Common myeloid progenitor, CD34-positive (primary cell): Measurements from ENCODE around the gene FASN.

Experiments
- CTCF ChIA-PET: fragments of 350-600 bp; sonication (Branson Sonifier 250); formaldehyde crosslinking; loops from one replicate; lab custom pipeline; 2021; ENCODE audit warnings: antibody characterized with exemption; lab: Charles Lee
- POLR2A ChIA-PET: fragments of 350-600 bp; sonication (Branson Sonifier 250); formaldehyde crosslinking; loops from one replicate; lab custom pipeline; 2021; ENCODE audit warnings: antibody characterized with exemption; lab: Charles Lee
- DNase-seq, 3 donors: peaks; one replicate each; pipeline versions ENCODE4 v3.0.0 to v3.0.0-alpha.2; 2013
- H3K27ac ChIP-seq, 2 experiments: 1 replicate in 1 of 2; 2 replicates in 1 of 2; pipeline ENCODE4 v1.7.0; 2013; ENCODE audit warnings: inconsistent platforms in 2 of 2, low read length in 2 of 2, mild to moderate bottlenecking in 2 of 2, low read depth in 1 of 2, moderate library complexity in 1 of 2; ENCODE audit not compliant: severe bottlenecking in 2 of 2, insufficient read depth in 1 of 2, poor library complexity in 1 of 2
- H3K27me3 ChIP-seq, 5 experiments: replicated peaks in 2 of 5; 1 replicate in 3 of 5; 2 replicates in 2 of 5; pipeline versions ENCODE4 v1.6.1 to v1.7.0; 2013; ENCODE audit warnings: low read length in 4 of 5, mild to moderate bottlenecking in 2 of 5, moderate library complexity in 2 of 5, inconsistent platforms in 1 of 5; ENCODE audit not compliant: insufficient read depth in 5 of 5, control insufficient read depth in 4 of 5
- H3K36me3 ChIP-seq, 4 experiments: 1 replicate in 2 of 4; 2 replicates in 2 of 4; pipeline versions ENCODE4 v1.6.1 to v1.7.0; 2013; ENCODE audit warnings: low read length in 3 of 4, control low read depth in 1 of 4, mild to moderate bottlenecking in 1 of 4; ENCODE audit not compliant: control insufficient read depth in 4 of 4, insufficient read depth in 4 of 4
- H3K4me1 ChIP-seq, 4 experiments: 1 replicate in 3 of 4; 2 replicates in 1 of 4; pipeline versions ENCODE4 v1.6.1 to v1.7.1; 2013; ENCODE audit warnings: low read length in 3 of 4, mild to moderate bottlenecking in 3 of 4, control low read depth in 1 of 4, inconsistent platforms in 1 of 4, moderate library complexity in 1 of 4; ENCODE audit not compliant: control insufficient read depth in 4 of 4, insufficient read depth in 4 of 4; ENCODE audit errors: control extremely low read depth in 1 of 4
- H3K4me3 ChIP-seq, 7 experiments: 1 replicate in 4 of 7; 2 replicates in 3 of 7; pipeline versions ENCODE4 v1.5.1 to v1.7.0; 2013; ENCODE audit warnings: mild to moderate bottlenecking in 7 of 7, low read length in 6 of 7, moderate library complexity in 6 of 7, inconsistent platforms in 2 of 7, low read depth in 2 of 7, control low read depth in 1 of 7; ENCODE audit not compliant: insufficient read depth in 4 of 7, control insufficient read depth in 1 of 7; ENCODE audit errors: extremely low read depth in 1 of 7
- H3K9me3 ChIP-seq, 5 experiments: 1 replicate in 4 of 5; 2 replicates in 1 of 5; pipeline versions ENCODE4 v1.6.1 to v1.7.1; 2013; ENCODE audit warnings: low read length in 4 of 5, mild to moderate bottlenecking in 2 of 5, inconsistent platforms in 1 of 5, low read depth in 1 of 5, moderate library complexity in 1 of 5; ENCODE audit not compliant: control insufficient read depth in 4 of 5, insufficient read depth in 2 of 5; ENCODE audit errors: control extremely low read depth in 1 of 5
- WGBS: methylation state at CpG from one replicate; pipeline ENCODE4 v1.1.5; 2013; ENCODE audit not compliant: insufficient coverage; 5-methylcytosine and 5-hydroxymethylcytosine counted together

FASN gene

DNA sequence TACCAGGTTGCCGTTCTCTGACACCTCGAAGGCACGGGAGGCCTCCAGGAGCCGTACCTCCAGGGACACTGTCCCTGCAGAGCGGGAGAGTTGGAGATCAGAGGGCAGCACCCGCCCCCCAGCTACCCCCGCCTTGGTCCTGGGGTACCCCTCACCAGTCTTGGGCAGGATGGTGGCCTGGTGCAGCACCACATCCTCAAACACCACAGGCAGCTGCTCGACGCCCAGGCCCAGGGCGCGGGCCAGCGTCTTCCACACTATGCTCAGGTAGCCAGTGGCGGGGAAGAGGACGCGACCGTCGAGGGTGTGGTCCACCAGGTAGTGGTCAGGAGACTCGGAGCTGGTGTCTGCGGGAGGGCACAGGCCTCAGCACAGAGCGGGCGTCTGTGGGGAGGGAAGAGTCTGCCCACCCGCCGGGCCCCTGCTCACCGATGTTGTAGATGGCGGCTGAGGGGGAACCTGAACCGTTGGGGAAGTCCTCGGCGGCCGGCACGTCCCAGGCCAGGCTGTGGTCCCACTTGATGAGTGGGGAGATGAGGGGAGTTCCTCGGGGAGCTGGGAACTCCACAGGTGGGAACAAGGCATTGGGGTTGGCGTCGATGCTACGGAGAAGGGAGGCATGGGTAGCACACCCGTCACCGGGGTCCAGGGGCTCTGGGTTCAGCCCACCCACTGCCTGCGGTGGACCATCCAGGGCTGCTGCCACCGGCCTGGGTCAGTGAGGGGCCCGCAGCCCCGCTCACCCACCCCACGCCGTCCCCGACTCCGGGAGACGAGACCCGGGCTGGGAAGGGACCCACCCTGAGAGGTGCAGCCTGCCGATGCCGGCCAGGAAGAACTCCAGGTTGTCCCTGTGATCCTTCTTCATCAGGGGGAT is 9.8 kb downstream of the FASN start:
- Histone ChIP-seq H3K27me3 (no peaks in the 10 kb centered on the region), H3K36me3 (peaks cover 3 to 100% (median 69%) of the 10 kb centered on the region in 4 experiments), H3K9me3 (no peaks in the 10 kb centered on the region), H3K4me3 (no peak overlapping the region), H3K27ac (no peak overlapping the region), H3K4me1 (no peaks in the 10 kb centered on the region)
- POLR2A ChIA-PET, result no interaction called here
- CTCF ChIA-PET, result interaction anchor here (0.8 kb wide), 1 partner anchor 19 kb away, joined by 3 read pairs; no protein-coding TSS in a partner anchor
- DNase-seq, result no peak
- 97% methylated on average over 37 of the region's 48 CpGs for WGBS

DNA sequence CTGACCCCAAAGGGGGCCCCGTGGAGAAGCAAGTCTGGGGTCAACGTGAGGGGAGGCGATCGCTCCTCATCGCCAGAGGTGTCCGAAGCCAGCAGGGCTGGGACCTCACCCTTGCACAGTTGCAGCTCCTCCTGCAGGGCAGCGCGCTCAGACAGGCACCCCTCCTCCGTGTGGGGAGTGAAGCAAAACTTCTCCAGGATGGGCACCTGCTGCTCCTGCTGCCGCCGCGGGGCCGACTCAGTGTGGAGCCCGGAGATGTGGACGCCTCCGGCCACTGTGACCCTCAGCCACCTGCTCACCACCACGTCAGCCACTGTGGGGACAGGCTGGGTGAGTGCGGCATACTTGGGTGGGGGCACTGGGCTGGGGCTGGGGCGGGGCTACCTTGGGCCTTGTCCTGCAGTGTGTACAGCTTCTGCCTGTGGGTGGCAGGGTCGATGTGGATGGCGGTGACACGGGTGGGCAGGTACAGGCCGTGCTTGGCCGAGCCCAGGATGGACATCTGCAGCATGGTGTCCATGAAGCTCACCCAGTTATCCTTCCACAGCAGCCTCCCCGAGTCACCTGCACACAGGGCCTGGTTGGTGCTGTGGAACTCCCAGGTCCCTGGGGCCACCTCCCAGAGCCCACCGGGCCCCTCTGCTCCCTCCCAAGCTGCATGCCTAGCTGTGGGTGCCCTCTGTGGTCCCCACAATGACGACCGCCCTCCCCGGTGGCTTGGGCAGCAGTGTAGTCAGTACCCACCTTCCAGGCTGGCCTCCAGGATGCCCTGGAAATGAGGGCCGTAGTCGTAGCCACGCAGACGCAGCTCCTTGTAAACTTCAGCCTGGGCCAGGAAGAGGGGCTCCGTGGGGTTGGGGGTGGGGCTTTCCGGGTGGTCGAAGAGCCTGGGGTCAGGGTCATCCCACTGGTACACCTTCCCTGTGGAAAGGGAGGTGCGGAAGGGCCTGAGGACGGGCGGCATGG is 10.8 kb downstream of the FASN start:
- no peaks in the 10 kb centered on the region for H3K27me3 ChIP-seq
- peaks cover 3 to 100% (median 72%) of the 10 kb centered on the region in 4 experiments for H3K36me3 ChIP-seq
- POLR2A ChIA-PET, result no interaction called here
- no peaks in the 10 kb centered on the region for H3K4me1 ChIP-seq
- H3K4me3 ChIP-seq, result no peak overlapping the region
- DNase-seq, result no peak
- CTCF ChIA-PET, result interaction anchor here (0.8 kb wide), 1 partner anchor 20 kb away, joined by 3 read pairs; no protein-coding TSS in a partner anchor
- WGBS, result 95% methylated on average over 34 of the region's 39 CpGs
- H3K27ac ChIP-seq, result no peak overlapping the region
- H3K9me3 ChIP-seq, result no peaks in the 10 kb centered on the region

DNA sequence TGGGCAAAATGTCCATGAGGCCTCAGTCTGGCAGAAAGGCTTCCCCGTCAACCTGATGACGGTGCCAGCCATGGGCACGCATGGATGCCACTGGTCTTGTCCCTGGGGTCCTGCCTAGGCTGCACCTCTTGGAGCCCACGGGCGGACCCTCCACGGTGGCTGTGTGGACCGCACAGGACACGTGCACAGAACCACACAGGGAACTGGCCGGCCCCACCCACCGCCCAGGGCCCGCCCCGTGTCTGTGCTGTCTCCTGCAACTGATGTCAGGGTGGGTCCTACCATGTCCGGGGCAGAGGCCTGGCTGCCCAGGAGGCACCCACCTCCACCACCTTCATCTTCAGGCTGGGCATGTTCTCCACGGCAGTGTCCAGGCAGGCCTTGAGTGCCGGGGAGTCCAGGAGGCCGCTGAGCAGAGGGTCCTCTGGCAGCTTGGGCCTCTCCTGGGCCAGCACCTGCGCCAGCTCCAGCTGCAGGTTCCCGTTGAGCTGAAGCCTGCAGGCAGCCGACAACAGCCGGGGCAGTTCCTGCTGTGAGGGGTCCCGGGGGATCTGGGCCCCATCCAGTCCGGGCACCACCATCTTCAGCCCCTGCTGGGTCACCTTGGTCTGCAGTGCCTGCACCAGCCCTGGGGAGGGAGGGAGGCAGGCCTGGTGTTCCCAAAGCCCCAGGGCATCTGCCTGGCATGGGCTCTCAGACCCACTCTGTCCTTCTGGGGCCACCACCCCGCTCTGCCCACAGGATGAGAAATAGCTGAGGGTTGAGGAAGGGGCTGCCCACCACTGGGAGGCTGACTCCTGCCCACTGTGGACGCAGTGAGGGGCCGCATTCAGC is 11.9 kb downstream of the FASN start:
- ChIA-PET CTCF (no interaction called here), POLR2A (interaction anchor here (0.6 kb wide), 1 partner anchor 30 kb away, joined by 4 read pairs; no protein-coding TSS in a partner anchor)
- H3K9me3 ChIP-seq, result no peaks in the 10 kb centered on the region
- no peaks in the 10 kb centered on the region for H3K4me1 ChIP-seq
- WGBS, result 94% methylated on average over 20 of the region's 25 CpGs
- no peaks in the 10 kb centered on the region for H3K27me3 ChIP-seq
- DNase-seq, result no peak
- H3K4me3 ChIP-seq, result no peak overlapping the region
- H3K27ac ChIP-seq, result no peak overlapping the region
- H3K36me3 ChIP-seq, result peaks cover 3 to 100% (median 69%) of the 10 kb centered on the region in 4 experiments

DNA sequence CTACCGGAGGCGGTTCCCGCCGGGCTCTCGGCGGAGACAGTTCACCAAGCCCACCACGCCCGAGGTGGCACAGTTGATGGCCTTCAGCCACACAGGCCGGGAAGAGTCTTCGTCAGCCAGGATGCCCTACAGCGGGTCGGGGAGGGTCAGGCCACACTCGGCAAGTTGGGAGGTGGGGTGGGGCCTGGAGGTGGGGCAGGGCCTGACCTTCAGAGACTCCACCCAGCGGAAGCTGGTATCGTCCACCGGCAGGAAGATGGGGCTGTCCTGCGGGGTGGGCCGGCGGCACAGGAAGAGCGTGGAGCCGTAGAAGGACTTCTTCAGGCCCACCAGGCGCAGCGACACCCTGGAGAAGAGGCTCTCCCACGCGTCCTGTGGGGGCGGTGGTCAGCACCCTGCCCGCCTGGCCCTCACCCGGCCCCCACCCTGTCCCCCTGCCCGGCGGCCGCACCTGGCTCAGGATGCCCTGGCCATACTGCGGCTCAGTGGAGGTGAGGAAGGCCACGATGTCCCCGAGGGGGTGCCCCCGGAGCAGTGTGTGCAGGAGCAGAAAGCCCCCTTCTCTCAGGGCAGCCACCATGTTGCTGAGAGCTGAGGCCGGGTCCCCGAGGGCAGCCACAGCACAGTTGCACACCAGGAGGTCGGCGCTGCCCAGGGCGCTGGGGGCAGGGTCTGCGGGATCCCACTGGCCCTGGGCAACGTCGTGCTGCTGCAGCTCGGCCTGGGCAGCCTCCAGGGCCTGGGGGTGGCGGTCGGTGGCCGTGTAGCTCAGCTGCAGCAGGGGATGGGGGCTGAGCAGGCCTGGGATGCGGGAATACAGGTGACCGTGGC is 12.8 kb downstream of the FASN start:
- no peak for DNase-seq
- WGBS, result 97% methylated on average over 46 of the region's 49 CpGs
- no peaks in the 10 kb centered on the region for H3K4me1 ChIP-seq

DNA sequence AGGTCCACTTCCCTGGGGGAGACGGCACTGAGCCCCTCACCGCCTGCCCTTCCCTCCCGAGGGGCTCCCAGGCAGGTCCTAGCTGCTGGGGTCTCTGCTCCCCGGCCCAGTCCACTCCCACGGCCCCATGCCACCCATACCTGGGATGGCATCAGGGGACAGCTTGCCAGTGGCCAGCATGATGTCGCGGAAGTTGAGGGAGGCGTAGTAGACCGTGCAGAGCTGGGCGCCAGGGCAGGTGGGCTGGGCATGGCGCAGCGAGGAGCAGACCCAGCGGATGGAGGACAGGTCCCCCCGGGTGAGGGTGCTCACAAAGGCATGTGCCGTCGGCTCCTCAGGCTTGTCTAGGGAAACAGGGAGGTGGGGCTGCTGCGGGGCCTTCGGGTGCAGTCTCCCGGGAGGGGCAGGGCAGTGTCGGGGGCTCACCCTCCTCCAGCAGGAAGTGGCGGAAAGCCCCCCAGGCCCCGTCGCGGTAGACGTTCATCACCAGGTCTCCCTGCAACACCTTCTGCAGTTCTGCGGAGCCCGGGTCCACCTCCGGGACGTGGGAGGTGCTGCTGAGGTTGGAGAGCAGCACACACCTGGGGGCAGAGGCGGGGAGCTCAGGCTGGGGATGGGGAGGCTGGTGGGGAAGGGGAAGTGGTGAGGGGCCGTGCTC is 13.5 kb downstream of the FASN start:
- Histone ChIP-seq H3K36me3 (peaks cover 3 to 99% (median 70%) of the 10 kb centered on the region in 4 experiments), H3K9me3 (no peaks in the 10 kb centered on the region), H3K27ac (no peak overlapping the region), H3K4me1 (no peaks in the 10 kb centered on the region), H3K27me3 (no peaks in the 10 kb centered on the region), H3K4me3 (no peak overlapping the region)
- DNase-seq, result no peak
- 97% methylated on average over 30 of the region's 31 CpGs for WGBS
- CTCF ChIA-PET, result no interaction called here
- POLR2A ChIA-PET, result no interaction called here

More for the DNA sequence above, 12.8 kb downstream of the FASN start:
- ChIA-PET POLR2A (no interaction called here), CTCF (interaction anchor here (0.6 kb wide), 1 partner anchor 13 kb away, joined by 3 read pairs; no protein-coding TSS in a partner anchor)
- Histone ChIP-seq H3K4me3 (no peak overlapping the region), H3K27me3 (no peaks in the 10 kb centered on the region), H3K36me3 (peaks cover 3 to 100% (median 68%) of the 10 kb centered on the region in 4 experiments), H3K27ac (no peak overlapping the region), H3K9me3 (no peaks in the 10 kb centered on the region)
